ENCODE results near the gene SHROOM4.

- TF ChIP-seq CTCF (IDR thresholded peaks at IDR 0.05) (no peak), EZH2 (IDR thresholded peaks at IDR 0.05; ENCODE audit: borderline replicate concordance, insufficient read depth, low read depth, low read length, poor library complexity, severe bottlenecking) (no peak)
Measured at GRCh38 chrX:50779694-50780093, 34.3 kb downstream of the SHROOM4 start.
